ENCODE measurements around the gene KLK8. TPM values are rescaled to one million over a fixed set of nuclear protein-coding genes. Genes with fewer than 3 reads are reported as not detected.

The KLK8 gene
- total RNA-seq = 418 TPM

GRCh38 chr19:51001515-51001914, at the start of gene KLK8:
Gene KLK8, minus strand, starts transcription at chr19:51001604. Its CDS starts 437 bp downstream, at chr19:51001167.
- ATAC-seq = peak; percentile 59

- ATAC-seq = peak; percentile 17
Measured at GRCh38 chr19:51047031-51047335, 45.6 kb upstream of the KLK8 start.

GRCh38 chr19:51044327-51044726, 42.9 kb upstream of the KLK8 start:
- peak; percentile 37 for ATAC-seq

GRCh38 chr19:51043497-51043896, 42.1 kb upstream of the KLK8 start:
- ATAC-seq = no peak

GRCh38 chr19:51040151-51040550, 38.7 kb upstream of the KLK8 start:
- ATAC-seq = no peak

GRCh38 chr19:51036519-51036918, 35.1 kb upstream of the KLK8 start:
- ATAC-seq = no peak

GRCh38 chr19:51034704-51035103, 33.3 kb upstream of the KLK8 start, which contains the start of gene KLK12:
Gene KLK12, minus strand, starts transcription at chr19:51035002. Its CDS starts 381 bp downstream, at chr19:51034621.
- ATAC-seq = peak; percentile 70

- no peak for ATAC-seq
Measured at GRCh38 chr19:51031880-51032225, 30.4 kb upstream of the KLK8 start.

GRCh38 chr19:51031220-51031879, 29.9 kb upstream of the KLK8 start:
- no peak for ATAC-seq

- no peak for ATAC-seq
Measured at GRCh38 chr19:51030631-51031030, 29.2 kb upstream of the KLK8 start.

GRCh38 chr19:51029718-51030117, 28.3 kb upstream of the KLK8 start:
- ATAC-seq = peak; percentile 5

GRCh38 chr19:51027873-51028272, 26.5 kb upstream of the KLK8 start:
- ATAC-seq = no peak

- peak; percentile 72 for ATAC-seq
Measured at GRCh38 chr19:51027126-51027806, 25.9 kb upstream of the KLK8 start.

GRCh38 chr19:51026554-51026831, 25.1 kb upstream of the KLK8 start, which contains the start of gene KLK11:
Gene KLK11, minus strand, starts transcription at chr19:51026616. Its CDS starts 985 bp downstream, at chr19:51025631.
- ATAC-seq = peak; percentile 79

- ATAC-seq = peak; percentile 8
Measured at GRCh38 chr19:51025809-51026553, 24.6 kb upstream of the KLK8 start.

- ATAC-seq = no peak
Measured at GRCh38 chr19:51025401-51025800, 24.0 kb upstream of the KLK8 start.

- no peak for ATAC-seq
Measured at GRCh38 chr19:51024924-51025323, 23.5 kb upstream of the KLK8 start.

- no peak for ATAC-seq
Measured at GRCh38 chr19:51023946-51024345, 22.5 kb upstream of the KLK8 start.

GRCh38 chr19:51022526-51022925, 21.1 kb upstream of the KLK8 start:
- ATAC-seq = no peak

- ATAC-seq = peak; percentile 0
Measured at GRCh38 chr19:51020988-51021651, 19.7 kb upstream of the KLK8 start.

GRCh38 chr19:51019544-51019925, 18.1 kb upstream of the KLK8 start, which contains the start of gene KLK10:
Gene KLK10, minus strand, starts transcription at chr19:51019709. Its CDS starts 579 bp downstream, at chr19:51019130.
- ATAC-seq = peak; percentile 39

GRCh38 chr19:51018745-51019543, 17.5 kb upstream of the KLK8 start:
- peak; percentile 59 for ATAC-seq

Data from esophagus mucosa (tissue), 1 donor.